Measurements from ENCODE around the gene JMJD1C.
"Not testable (repeated sequence)": the region's sequence is repeated elsewhere in the genome, so short reads cannot be mapped to it uniquely, and the experiment has no call there.

Gene JMJD1C

DNA sequence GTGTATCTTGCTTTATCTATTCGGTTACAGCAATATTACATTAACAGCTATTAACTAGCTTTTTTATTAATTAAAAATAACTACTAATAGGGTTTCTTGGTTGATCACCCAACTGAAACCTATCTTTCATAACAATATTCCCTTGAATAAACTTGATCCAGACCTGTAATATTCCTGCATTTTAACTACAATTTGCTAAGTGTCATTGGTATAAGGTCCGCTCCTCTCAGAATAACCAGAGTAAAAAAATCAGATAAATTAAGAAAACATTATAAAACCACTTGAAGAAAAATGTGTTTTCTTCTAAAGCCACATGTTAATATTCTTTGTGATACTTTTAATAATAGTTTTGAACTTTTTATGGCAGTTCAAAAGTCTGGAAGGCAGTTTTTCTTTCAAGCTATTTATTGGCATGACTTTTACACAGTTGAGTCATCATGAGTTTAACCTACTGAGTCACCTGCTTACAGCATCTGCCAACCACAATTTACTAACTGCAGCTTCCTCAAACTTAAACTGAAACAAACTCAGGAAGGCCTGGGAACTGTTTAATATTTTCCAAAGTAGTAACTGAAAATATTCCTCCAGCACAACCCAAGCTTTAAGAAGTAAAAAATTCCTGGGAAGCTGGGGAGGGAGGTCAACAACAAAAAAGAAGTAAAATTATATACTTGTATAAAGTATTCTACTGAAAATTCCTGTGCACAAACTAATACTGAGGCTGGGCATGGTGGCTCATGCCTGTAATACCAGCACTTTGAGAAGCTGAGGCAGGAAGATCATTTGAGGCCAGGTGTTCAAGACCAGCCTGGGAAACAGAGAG lies 229.5 kb downstream of the JMJD1C start:
- DNase-seq: no peak
- Histone ChIP-seq H3K36me3 (no peaks in the 10 kb centered on the region), H3K4me1 (no peaks in the 10 kb centered on the region; the same call in 1 of the 2 replicates), H3K4me3 (ENCODE audit: low read depth, low read length) (no peak overlapping the region), H3K9me3 (no peaks in the 10 kb centered on the region), H3K27me3 (no peaks in the 10 kb centered on the region)
- TF ChIP-seq, protein P1, sequence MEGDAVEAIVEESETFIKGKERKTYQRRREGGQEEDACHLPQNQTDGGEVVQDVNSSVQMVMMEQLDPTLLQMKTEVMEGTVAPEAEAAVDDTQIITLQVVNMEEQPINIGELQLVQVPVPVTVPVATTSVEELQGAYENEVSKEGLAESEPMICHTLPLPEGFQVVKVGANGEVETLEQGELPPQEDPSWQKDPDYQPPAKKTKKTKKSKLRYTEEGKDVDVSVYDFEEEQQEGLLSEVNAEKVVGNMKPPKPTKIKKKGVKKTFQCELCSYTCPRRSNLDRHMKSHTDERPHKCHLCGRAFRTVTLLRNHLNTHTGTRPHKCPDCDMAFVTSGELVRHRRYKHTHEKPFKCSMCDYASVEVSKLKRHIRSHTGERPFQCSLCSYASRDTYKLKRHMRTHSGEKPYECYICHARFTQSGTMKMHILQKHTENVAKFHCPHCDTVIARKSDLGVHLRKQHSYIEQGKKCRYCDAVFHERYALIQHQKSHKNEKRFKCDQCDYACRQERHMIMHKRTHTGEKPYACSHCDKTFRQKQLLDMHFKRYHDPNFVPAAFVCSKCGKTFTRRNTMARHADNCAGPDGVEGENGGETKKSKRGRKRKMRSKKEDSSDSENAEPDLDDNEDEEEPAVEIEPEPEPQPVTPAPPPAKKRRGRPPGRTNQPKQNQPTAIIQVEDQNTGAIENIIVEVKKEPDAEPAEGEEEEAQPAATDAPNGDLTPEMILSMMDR (IDR thresholded peaks at IDR 0.05; ENCODE audit: low read depth, low read length): no peak

DNA sequence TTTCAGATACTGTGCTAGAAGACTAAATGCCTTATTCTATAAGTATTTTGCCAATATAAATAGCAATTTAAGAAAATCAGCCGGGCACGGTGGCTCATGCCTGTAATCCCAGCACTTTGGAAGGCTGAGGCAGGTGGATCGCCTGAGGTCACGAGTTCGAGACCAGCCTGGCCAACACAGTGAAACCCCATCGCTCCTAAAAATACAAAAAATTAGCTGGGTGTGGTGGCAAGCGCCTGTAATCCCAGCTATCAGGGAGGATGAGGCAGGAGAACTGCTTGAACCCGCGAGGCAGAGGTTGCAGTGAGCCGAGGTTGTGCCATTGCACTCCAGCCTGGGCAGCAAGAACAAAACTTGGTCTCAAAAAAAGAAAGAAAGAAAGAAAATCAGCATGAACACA lies 230.6 kb downstream of the JMJD1C start:
- H3K4me3 ChIP-seq (ENCODE audit: low read depth, low read length); H3K9me3 ChIP-seq; H3K4me1 ChIP-seq; H3K27me3 ChIP-seq; H3K36me3 ChIP-seq; DNase-seq: not testable (repeated sequence)

DNA sequence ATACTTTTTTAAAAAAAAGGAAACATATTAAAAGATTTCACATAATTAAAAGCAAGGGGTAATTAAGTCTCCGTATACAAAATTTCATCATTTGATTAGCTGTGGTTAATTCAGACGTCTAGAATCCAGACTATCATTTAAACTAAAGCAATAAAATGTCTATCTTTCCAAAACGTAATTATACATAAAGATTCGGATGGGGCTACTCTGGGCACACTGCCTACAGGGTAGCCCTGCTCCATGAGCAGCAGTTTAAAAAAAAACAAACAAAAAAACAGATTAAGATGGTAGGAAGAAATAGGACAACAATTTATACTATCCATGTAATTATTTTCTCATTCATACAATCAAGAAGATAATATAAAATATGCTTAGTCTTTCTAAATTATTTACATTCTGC lies 236.6 kb downstream of the JMJD1C start:
- Histone ChIP-seq H3K4me3 (ENCODE audit: low read depth, low read length) (no peak overlapping the region), H3K4me1 (peaks cover 13% of the 10 kb centered on the region), H3K9me3 (no peaks in the 10 kb centered on the region), H3K27me3 (no peaks in the 10 kb centered on the region), H3K36me3 (no peaks in the 10 kb centered on the region)
- no peak for DNase-seq
- TF ChIP-seq, protein P1 (IDR thresholded peaks at IDR 0.05; ENCODE audit: low read depth, low read length): no peak

DNA sequence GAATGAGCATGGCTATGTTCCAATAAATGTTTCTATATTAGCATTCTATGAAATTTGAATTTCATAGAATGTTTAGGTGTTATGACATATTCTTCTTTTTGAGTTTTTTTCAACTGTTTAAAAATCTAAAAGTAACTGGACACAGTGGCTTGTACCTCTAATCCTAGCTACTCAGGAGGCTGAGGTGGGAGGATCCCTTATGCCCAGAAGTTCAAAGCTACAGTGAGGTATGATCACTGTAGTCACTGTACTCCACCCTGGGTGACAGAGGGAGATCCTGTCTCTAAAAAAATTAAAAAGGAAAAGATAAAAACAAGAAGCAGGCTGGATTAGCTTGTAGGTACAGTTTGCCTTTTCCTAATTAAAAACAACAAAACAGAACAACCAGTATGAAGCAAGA lies 237.5 kb downstream of the JMJD1C start:
- TF ChIP-seq, protein P1 (IDR thresholded peaks at IDR 0.05; ENCODE audit: low read depth, low read length): no peak
- DNase-seq: no peak
- peaks cover 13% of the 10 kb centered on the region for H3K4me1 ChIP-seq
- H3K4me3 ChIP-seq (ENCODE audit: low read depth, low read length): no peak overlapping the region
- no peaks in the 10 kb centered on the region for H3K36me3 ChIP-seq
- H3K9me3 ChIP-seq: no peaks in the 10 kb centered on the region
- H3K27me3 ChIP-seq: no peaks in the 10 kb centered on the region

DNA sequence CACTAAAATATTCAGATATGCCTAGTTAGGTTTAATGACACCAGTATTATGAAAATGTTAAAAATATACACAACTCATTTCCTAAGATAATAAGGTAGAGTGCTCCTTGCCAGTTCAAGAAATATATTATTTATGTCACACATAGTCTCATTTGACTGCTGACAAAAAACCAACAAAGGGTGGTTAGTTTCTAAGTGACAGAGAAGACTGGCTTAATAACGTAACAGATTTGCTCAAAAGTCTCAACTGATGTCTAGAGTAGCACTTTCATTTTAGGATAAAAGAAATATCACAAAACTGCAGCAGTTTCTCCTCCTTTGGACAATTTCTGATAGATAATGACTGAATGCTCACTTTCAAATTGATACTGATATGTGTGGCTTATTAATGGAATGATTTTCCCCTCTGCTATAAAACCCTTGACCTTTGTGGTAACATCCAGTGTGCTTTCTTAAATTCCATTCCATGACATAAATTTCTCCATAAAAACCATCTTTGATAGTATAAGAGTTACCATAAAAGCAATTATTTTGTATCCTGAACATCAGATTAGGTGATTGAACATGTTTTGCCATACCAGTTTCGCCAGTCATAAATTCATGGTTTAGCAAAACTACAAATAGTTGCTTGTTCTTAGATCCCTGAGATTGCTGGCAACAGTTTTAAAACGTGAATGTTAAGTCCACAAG lies 238.4 kb downstream of the JMJD1C start:
- Histone ChIP-seq H3K4me1 (peaks cover 13% of the 10 kb centered on the region), H3K36me3 (no peaks in the 10 kb centered on the region), H3K4me3 (ENCODE audit: low read depth, low read length) (no peak overlapping the region), H3K27me3 (no peaks in the 10 kb centered on the region), H3K9me3 (no peaks in the 10 kb centered on the region)
- DNase-seq: no peak
- TF ChIP-seq, protein P1 (IDR thresholded peaks at IDR 0.05; ENCODE audit: low read depth, low read length): no peak

DNA sequence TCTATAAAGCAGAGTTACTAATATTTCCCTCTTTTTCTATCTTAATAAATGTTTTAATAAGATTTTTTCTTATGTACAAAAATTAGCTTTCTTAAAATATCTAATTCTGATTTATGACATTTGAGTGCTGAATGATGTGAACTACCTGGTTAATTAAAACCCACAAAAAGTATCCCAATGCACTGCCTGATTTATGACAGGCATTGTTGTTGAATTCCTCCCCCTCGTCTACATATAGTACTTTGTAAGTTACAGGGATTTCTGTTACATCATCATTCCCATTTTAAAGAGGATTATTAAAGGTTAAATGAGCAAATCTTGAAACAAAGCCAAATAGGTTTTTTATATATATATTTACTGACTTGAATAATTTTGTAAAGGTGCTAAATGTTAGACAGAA lies 241.5 kb downstream of the JMJD1C start:
- no peak for DNase-seq
- Histone ChIP-seq H3K9me3 (no peaks in the 10 kb centered on the region), H3K4me3 (ENCODE audit: low read depth, low read length) (no peak overlapping the region), H3K4me1 (peaks cover 8% of the 10 kb centered on the region; the same call in 1 of the 2 replicates), H3K27me3 (no peaks in the 10 kb centered on the region), H3K36me3 (no peaks in the 10 kb centered on the region)
- TF ChIP-seq, protein P1 (IDR thresholded peaks at IDR 0.05; ENCODE audit: low read depth, low read length): no peak
